Mucosa of descending colon (tissue), 3 donors: ENCODE data around the gene PRR5. TPM values are rescaled to one million over a fixed set of nuclear protein-coding genes. Genes with fewer than 3 reads are reported as not detected.

ENCODE experiments used
- ATAC-seq: fragments of 200-7000 bp; cut with Tn5 transposase; one replicate; pipeline ENCODE4 v1.9.1; 2020; ENCODE audit warnings: mild to moderate bottlenecking, moderate library complexity
- DNase-seq, 3 donors: peaks; one replicate each; pipeline ENCODE4 v3.0.0-alpha.2; 2020
- H3K36me3 ChIP-seq: fragments of 200-600 bp; one replicate; pipeline ENCODE4 v1.8.0; 2021; ENCODE audit warnings: low read depth, mild to moderate bottlenecking
- H3K4me1 ChIP-seq: fragments of 200-600 bp; one replicate; pipeline ENCODE4 v1.8.0; 2021; ENCODE audit warnings: low read depth, mild to moderate bottlenecking
- H3K4me3 ChIP-seq: fragments of 200-600 bp; one replicate; pipeline ENCODE4 v1.8.0; 2021; ENCODE audit warnings: mild to moderate bottlenecking
- H3K9me3 ChIP-seq: fragments of 200-600 bp; one replicate; pipeline ENCODE4 v1.8.0; 2021; ENCODE audit warnings: mild to moderate bottlenecking
- intact Hi-C, 2 donors: fragments of 100-400 bp; cut with DNase I in 1 of 2; cut with micrococcal nuclease in 1 of 2; formaldehyde crosslinking; loops; one replicate each; pipeline versions ENCODE4 v1.11.0 to v1.11.1; 2022; cut with DNase I, micrococcal nuclease
- total RNA-seq, 3 donors: library from RNA; stranded (reverse); fragmentation: NEBNext Ultra II Directional in 2 of 3; extraction: Animal tissue kit (Norgen Biotek cat#: 25700) in 2 of 3; gene quantifications; one replicate each; pipeline versions ENCODE4 v1.2.1 to v1.2.4, GENCODE V29; 2021 to 2023
- TF ChIP-seq, protein P1 (sequence below): fragments of 200-600 bp; IDR thresholded peaks from one replicate; pipeline ENCODE4 v1.8.0; 2022; ENCODE audit warnings: antibody characterized with exemption, mild to moderate bottlenecking
- donor health status: DM: no; HTN: no; CAD: no; lungs with moderate emphysema.
- donor health status: DM: no; HTN: no; CAD: no.
- donor health status: DM: no; HTN: yes; CAD: no.

Gene PRR5
- total RNA-seq, 3 donors from 2014 or later: 21.8 to 46.2 (median 35.1) TPM

DNA sequence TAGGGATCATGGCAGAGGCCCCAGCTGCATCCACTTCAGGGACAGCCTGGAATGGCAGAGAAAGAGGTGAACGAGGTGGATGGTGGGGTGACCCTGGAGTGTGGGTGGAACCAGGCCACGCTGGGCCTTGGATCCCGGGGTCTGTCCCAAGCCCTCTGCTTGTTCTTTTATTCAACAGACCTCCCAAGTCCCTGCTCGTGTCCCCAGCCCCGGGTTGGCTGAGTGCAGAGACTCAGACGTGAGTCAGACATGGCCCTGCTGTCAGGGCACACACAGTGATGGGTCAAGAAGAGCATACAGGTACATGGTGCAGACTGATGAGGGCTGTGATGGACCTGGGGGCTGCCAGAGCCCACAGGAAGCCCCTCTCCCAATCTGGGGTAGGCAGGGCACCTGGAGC, 57.0 kb downstream of the PRR5 start:
- TF ChIP-seq, protein P1, sequence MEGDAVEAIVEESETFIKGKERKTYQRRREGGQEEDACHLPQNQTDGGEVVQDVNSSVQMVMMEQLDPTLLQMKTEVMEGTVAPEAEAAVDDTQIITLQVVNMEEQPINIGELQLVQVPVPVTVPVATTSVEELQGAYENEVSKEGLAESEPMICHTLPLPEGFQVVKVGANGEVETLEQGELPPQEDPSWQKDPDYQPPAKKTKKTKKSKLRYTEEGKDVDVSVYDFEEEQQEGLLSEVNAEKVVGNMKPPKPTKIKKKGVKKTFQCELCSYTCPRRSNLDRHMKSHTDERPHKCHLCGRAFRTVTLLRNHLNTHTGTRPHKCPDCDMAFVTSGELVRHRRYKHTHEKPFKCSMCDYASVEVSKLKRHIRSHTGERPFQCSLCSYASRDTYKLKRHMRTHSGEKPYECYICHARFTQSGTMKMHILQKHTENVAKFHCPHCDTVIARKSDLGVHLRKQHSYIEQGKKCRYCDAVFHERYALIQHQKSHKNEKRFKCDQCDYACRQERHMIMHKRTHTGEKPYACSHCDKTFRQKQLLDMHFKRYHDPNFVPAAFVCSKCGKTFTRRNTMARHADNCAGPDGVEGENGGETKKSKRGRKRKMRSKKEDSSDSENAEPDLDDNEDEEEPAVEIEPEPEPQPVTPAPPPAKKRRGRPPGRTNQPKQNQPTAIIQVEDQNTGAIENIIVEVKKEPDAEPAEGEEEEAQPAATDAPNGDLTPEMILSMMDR: no peak
- H3K9me3 ChIP-seq: no peaks in the 10 kb centered on the region

DNA sequence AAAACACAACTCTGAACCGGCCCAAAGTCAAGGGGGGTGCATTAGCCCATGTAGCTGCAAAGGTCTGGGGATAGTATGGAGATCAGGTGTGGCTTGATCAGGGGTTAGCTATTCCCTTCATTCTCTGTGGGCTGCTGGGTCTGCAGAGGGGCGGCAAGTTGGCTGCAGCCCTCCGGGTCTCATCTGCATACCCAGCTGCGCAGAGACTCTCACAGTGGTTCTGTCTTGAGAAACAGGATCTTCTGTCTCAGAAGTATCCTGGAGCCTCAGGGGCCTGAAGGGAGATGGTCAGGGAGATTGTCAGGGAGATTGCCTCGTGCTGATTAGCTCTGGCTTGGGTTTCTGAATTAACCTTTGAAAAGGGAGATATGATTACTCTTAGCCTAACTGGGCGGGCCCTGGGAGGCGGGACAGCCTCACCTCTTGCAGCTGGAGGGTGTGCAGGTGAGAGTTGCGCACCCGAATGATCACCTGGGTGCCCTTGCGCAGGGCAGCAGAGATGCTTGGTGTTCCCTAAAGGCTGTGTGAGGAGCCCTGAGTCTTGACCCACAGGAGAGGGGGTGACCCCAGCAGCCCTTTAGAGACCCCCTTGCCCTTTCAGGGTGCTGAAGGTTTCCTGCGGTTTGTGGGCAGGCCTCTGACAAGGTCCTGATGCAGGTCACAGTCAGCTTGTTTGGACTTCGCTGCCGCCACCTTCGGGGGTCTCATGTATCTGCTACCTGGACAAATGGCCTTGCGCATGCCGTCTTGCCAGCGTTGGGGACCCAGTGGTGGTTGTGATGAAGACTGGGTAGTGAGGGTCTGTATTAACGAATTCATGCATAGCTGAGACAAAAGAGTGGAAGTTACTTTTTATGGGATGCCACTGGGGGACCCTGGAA, 57.7 kb downstream of the PRR5 start:
- no peaks in the 10 kb centered on the region for H3K9me3 ChIP-seq
- TF ChIP-seq, protein P1: no peak
- H3K36me3 ChIP-seq: no peaks in the 10 kb centered on the region
- no peak overlapping the region for H3K4me3 ChIP-seq
- ATAC-seq: peak; percentile 20
- peaks cover 17% of the 10 kb centered on the region for H3K4me1 ChIP-seq
- DNase-seq: peak in 1 of 3 donors; percentile 40
- intact Hi-C loops: no loop called here

More for the DNA sequence above, 57.0 kb downstream of the PRR5 start:
- H3K4me1 ChIP-seq: peaks cover 17% of the 10 kb centered on the region
- DNase-seq (no peak), ATAC-seq (no peak)
- no peaks in the 10 kb centered on the region for H3K36me3 ChIP-seq
- no peak overlapping the region for H3K4me3 ChIP-seq
- intact Hi-C loops: no loop called here

DNA sequence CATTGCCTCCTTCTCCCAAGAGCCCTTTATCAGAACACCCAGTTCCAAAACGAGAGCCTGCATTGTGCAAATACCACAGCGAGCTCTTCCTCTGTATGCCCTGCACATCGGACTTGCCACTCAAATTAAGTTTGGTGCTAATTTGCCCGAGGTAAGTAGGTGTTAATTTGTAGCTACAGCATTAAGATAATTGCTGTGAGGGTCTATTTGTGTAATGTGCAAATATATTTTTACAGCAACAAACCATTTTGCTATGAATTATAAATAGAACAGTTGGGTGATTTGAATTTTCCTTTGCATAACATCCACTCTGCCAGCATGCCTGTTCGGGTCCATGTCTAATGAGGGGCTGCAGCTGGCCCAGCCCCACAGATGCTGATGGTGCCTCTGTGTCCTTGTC, 58.5 kb downstream of the PRR5 start:
- no peaks in the 10 kb centered on the region for H3K9me3 ChIP-seq
- no peaks in the 10 kb centered on the region for H3K36me3 ChIP-seq
- intact Hi-C loops: no loop called here
- TF ChIP-seq, protein P1: no peak
- no peak overlapping the region for H3K4me3 ChIP-seq
- ATAC-seq (no peak), DNase-seq (no peak)
- peaks cover 17% of the 10 kb centered on the region for H3K4me1 ChIP-seq

DNA sequence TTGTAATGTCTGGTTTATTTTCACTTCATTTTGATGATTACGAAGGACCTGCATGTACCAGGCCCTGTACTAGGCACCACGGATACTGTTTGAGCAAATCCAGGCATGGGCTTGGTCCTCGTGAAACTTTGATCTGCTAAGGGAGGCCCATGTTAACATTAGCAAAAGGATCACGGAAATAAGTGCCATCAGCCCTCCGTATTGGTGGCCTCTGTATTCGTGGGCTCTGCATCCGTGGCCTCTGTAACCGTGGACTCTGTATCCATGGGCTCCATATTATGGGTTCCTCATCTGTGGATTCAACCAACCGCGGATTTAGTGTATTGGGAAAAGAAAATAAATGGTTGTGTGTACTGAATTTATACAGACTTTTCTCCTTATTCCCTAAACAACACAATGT, 59.0 kb downstream of the PRR5 start:
- intact Hi-C loops: no loop called here
- DNase-seq (no peak), ATAC-seq (no peak)
- no peaks in the 10 kb centered on the region for H3K36me3 ChIP-seq
- TF ChIP-seq, protein P1: no peak
- no peak overlapping the region for H3K4me3 ChIP-seq
- H3K4me1 ChIP-seq: peaks cover 14% of the 10 kb centered on the region
- no peaks in the 10 kb centered on the region for H3K9me3 ChIP-seq

DNA sequence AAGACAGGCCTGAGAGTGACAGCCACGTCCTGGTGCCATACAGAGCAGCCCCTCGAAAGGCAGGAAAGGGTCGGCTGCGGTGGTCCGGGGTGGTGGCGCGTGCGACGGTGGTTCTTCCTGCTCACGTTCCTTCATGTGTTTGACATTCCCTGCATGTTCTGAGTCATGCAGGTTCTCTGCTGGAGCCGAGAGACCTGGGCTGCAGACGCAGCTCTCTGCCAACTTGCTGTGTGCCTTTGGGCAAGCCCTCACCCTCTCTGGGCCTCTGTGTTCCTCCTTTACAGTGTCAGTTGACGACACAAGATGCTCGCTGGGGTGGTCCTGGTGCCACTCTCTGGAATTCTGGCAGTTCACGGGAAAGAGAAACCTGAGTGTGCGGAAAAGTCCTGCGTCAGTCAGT, 62.4 kb downstream of the PRR5 start:
- H3K4me3 ChIP-seq: no peak overlapping the region
- intact Hi-C loops: no loop called here
- no peaks in the 10 kb centered on the region for H3K36me3 ChIP-seq
- TF ChIP-seq, protein P1: no peak
- ATAC-seq (no peak), DNase-seq (no peak)
- H3K4me1 ChIP-seq: peaks cover 3% of the 10 kb centered on the region
- no peaks in the 10 kb centered on the region for H3K9me3 ChIP-seq
